HepG2 (cell line): ENCODE measurements around the gene PFDN5.

Source experiments
- ATRX ChIP-seq: sonication (generic); formaldehyde crosslinking; IDR thresholded peaks from 2 replicates; pipeline ENCODE4 v1.4.0; 2020; ENCODE audit warnings: missing genetic modification reagents, borderline replicate concordance
- ELF1 ChIP-seq: sonication (generic); formaldehyde crosslinking; IDR thresholded peaks from 2 replicates; pipeline ENCODE4 v1.4.0; 2020; ENCODE audit warnings: missing genetic modification reagents
- ETV5 ChIP-seq: IDR thresholded peaks from 2 replicates; pipeline ENCODE4 v1.6.1; 2018; ENCODE audit warnings: missing biosample characterization, missing genetic modification reagents, inconsistent platforms, borderline replicate concordance
- JUND ChIP-seq: sonication (generic); formaldehyde crosslinking; IDR thresholded peaks from 2 replicates; pipeline ENCODE4 v1.8.0; 2022; ENCODE audit warnings: mild to moderate bottlenecking, missing genetic modification reagents
- KLF15 ChIP-seq: sonication (generic); formaldehyde crosslinking; IDR thresholded peaks from 2 replicates; pipeline ENCODE4 v1.8.1; 2023; ENCODE audit warnings: borderline replicate concordance, mild to moderate bottlenecking, inconsistent platforms, missing genetic modification reagents, mixed read lengths
- SCMH1 ChIP-seq: sonication (generic); formaldehyde crosslinking; IDR thresholded peaks from 2 replicates; pipeline ENCODE4 v1.9.0; 2021; ENCODE audit warnings: missing genetic modification reagents, mild to moderate bottlenecking, borderline replicate concordance
- ZFP1 ChIP-seq: IDR thresholded peaks from 2 replicates; pipeline ENCODE4 v1.6.1; 2016

GRCh38 chr12:53298164-53298563, 2.8 kb downstream of the PFDN5 start:
- TF ChIP-seq ETV5 (CRISPR knock-in tag): no peak
- TF ChIP-seq ZFP1 (CRISPR knock-in tag): no peak
- no peak for TF ChIP-seq KLF15 (CRISPR knock-in tag)
- TF ChIP-seq ATRX (CRISPR knock-in tag): no peak
- TF ChIP-seq SCMH1 (CRISPR knock-in tag): no peak
- no peak for TF ChIP-seq JUND (CRISPR knock-in tag)
- TF ChIP-seq ELF1: no peak
